ENCODE results near the gene FCRL1.

The FCRL1 gene

DNA sequence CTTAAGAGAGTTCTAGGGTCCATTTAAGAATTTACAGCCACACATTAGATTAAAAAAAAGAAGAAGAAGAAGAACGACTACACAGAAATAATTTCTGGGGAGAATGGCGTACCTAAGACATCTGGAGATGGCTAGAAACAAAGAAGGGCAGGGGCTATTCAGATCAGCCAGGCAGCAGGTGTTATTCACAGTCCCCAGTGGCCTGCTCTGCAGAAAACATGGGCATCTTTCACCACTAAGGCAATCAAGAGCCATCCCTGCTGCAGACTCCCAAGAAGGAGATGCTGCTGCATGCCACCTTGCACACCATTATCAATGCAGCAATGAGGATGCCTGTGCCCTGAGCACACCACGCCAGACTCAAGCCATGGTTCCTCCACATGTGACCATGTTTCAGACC is 35.1 kb downstream of the FCRL1 start:
- no peaks in the 10 kb centered on the region for H3K4me1 ChIP-seq
- TF ChIP-seq, protein P1, sequence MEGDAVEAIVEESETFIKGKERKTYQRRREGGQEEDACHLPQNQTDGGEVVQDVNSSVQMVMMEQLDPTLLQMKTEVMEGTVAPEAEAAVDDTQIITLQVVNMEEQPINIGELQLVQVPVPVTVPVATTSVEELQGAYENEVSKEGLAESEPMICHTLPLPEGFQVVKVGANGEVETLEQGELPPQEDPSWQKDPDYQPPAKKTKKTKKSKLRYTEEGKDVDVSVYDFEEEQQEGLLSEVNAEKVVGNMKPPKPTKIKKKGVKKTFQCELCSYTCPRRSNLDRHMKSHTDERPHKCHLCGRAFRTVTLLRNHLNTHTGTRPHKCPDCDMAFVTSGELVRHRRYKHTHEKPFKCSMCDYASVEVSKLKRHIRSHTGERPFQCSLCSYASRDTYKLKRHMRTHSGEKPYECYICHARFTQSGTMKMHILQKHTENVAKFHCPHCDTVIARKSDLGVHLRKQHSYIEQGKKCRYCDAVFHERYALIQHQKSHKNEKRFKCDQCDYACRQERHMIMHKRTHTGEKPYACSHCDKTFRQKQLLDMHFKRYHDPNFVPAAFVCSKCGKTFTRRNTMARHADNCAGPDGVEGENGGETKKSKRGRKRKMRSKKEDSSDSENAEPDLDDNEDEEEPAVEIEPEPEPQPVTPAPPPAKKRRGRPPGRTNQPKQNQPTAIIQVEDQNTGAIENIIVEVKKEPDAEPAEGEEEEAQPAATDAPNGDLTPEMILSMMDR (IDR thresholded peaks at IDR 0.05) = no peak
- H2AFZ ChIP-seq = no peak overlapping the region
- H3K79me2 ChIP-seq = no peaks in the 10 kb centered on the region
- H3K9me3 ChIP-seq (ENCODE audit: control insufficient read depth, low read length) = no peaks in the 10 kb centered on the region
- no peak overlapping the region for H3K4me3 ChIP-seq (ENCODE audit: low read depth, low read length)
- no peak overlapping the region for H3K4me2 ChIP-seq (ENCODE audit: low read length)
- no peaks in the 10 kb centered on the region for H3K27me3 ChIP-seq (ENCODE audit: control insufficient read depth, insufficient read depth, low read length)
- no peaks in the 10 kb centered on the region for H3K36me3 ChIP-seq (ENCODE audit: control insufficient read depth, insufficient read depth, low read length)
- no peak overlapping the region for H3K9ac ChIP-seq
- no peak overlapping the region for H3K27ac ChIP-seq

GRCh38 chr1:157782931-157783330 is 37.0 kb downstream of the FCRL1 start:
- H3K27ac ChIP-seq = no peak overlapping the region
- H3K79me2 ChIP-seq = no peaks in the 10 kb centered on the region
- H3K27me3 ChIP-seq (ENCODE audit: control insufficient read depth, insufficient read depth, low read length) = no peaks in the 10 kb centered on the region
- H3K4me1 ChIP-seq = no peaks in the 10 kb centered on the region
- no peak overlapping the region for H2AFZ ChIP-seq
- TF ChIP-seq, protein P1 (IDR thresholded peaks at IDR 0.05) = no peak
- no peaks in the 10 kb centered on the region for H3K36me3 ChIP-seq (ENCODE audit: control insufficient read depth, insufficient read depth, low read length)
- H3K4me3 ChIP-seq (ENCODE audit: low read depth, low read length) = no peak overlapping the region
- no peak overlapping the region for H3K4me2 ChIP-seq (ENCODE audit: low read length)
- H3K9me3 ChIP-seq (ENCODE audit: control insufficient read depth, low read length) = no peaks in the 10 kb centered on the region
- no peak overlapping the region for H3K9ac ChIP-seq

DNA sequence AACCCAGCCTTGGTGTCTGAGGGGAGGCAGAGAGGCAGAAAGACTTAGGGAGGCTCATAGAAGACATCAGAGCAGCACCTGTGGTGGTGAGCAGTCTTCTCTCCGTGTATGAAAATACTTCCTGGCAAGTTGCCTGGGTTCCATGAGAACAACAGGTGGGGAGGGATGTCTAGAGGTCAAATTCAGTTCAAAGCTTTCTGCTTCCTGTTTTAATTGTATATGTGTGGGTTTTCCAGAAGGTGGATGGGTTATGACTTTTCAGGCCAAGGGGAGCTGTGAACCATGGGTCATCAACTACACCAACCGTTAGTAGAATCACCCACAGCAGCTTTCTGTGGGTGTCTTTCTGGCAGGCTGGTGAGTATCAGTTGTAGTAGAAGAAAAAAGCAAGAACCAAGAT is 38.9 kb downstream of the FCRL1 start:
- TF ChIP-seq, protein P1 (IDR thresholded peaks at IDR 0.05) = no peak
- Histone ChIP-seq H3K4me1 (no peaks in the 10 kb centered on the region), H3K4me2 (ENCODE audit: low read length) (no peak overlapping the region), H3K27ac (no peak overlapping the region), H3K79me2 (no peaks in the 10 kb centered on the region), H2AFZ (no peak overlapping the region), H3K4me3 (ENCODE audit: low read depth, low read length) (no peak overlapping the region), H3K9me3 (ENCODE audit: control insufficient read depth, low read length) (no peaks in the 10 kb centered on the region), H3K36me3 (ENCODE audit: control insufficient read depth, insufficient read depth, low read length) (no peaks in the 10 kb centered on the region), H3K9ac (no peak overlapping the region), H3K27me3 (ENCODE audit: control insufficient read depth, insufficient read depth, low read length) (no peaks in the 10 kb centered on the region)

DNA sequence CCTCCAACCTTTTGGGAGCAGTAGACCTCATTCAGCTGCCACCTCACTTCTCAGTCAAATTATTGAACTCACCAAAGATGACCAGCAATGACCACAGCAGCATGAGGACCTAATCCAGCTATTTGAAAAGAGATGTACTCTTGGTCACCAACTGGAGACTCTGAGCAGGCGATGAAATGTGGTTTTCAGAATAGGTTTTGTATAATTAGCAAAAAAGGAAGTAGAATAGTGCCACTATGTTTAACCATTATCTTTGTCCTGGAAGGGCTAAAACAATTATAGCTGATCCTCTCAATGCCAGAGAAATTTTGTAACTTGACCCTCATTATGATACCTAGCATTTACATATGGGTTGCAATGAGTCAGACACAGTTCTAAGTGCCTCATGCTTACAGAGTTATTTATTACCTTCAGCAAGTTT is 42.9 kb downstream of the FCRL1 start, which contains the start of gene FCRL2:
FCRL2 (minus strand) TSS at position 162 of the 421 bp plus-strand sequence; CDS start at position 103, 59 bp downstream.
- TF ChIP-seq, protein P1 (IDR thresholded peaks at IDR 0.05) = no peak
- Histone ChIP-seq H3K9me3 (ENCODE audit: control insufficient read depth, low read length) (no peaks in the 10 kb centered on the region), H3K27ac (no peak within 1 kb of the TSS)

DNA sequence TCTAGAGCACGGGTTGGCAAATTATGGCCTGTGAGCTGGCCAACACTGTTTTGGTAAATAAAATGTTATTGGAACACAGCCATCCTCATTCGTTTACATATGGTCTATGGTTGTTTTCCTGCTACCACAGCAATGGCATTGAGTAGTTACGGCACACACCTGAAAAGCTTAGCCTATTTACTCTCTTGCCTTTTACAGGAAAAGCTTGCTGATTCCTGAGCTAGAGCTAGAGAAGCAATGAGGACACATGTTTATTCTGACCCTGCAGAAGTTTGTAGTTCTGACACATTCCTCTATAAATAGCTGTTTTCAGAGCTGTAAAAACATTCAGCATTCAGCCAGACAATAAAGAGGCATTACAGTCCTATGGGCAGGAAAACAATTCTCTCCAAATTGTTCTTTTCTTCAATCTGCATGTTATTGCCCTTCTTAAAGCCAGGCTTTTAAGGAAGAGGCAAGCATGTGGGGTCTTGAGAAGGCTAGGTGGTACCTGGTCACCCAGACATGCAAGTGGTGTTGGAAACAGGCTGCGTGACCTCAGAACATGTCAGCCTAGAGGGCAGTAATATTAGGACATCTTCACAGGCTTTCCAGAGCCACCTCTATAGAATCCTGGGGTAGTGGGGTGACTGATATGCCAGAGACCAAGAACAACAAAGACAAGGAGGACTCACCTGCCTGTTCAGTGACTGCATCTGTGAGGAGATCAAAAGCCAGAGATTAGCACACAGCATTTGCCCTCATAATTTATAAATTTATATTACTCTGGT is 44.6 kb downstream of the FCRL1 start:
- TF ChIP-seq, protein P1 (IDR thresholded peaks at IDR 0.05) = no peak
- Histone ChIP-seq H2AFZ (no peak overlapping the region), H3K4me3 (ENCODE audit: low read depth, low read length) (no peak overlapping the region), H3K36me3 (ENCODE audit: control insufficient read depth, insufficient read depth, low read length) (no peaks in the 10 kb centered on the region), H3K4me1 (no peaks in the 10 kb centered on the region), H3K27me3 (ENCODE audit: control insufficient read depth, insufficient read depth, low read length) (no peaks in the 10 kb centered on the region), H3K9ac (no peak overlapping the region), H3K79me2 (no peaks in the 10 kb centered on the region), H3K4me2 (ENCODE audit: low read length) (no peak overlapping the region), H3K27ac (no peak overlapping the region), H3K9me3 (ENCODE audit: control insufficient read depth, low read length) (no peaks in the 10 kb centered on the region)

More for the DNA sequence above, 42.9 kb downstream of the FCRL1 start, which contains the start of gene FCRL2:
- H3K9ac ChIP-seq = no peak within 1 kb of the TSS
- no peaks in the 10 kb centered on the region for H3K4me1 ChIP-seq
- no peak within 1 kb of the TSS for H2AFZ ChIP-seq
- H3K4me2 ChIP-seq (ENCODE audit: low read length) = no peak within 1 kb of the TSS
- H3K4me3 ChIP-seq (ENCODE audit: low read depth, low read length) = no peak within 1 kb of the TSS
- H3K79me2 ChIP-seq = no peaks in the 10 kb centered on the region
- H3K36me3 ChIP-seq (ENCODE audit: control insufficient read depth, insufficient read depth, low read length) = no peaks in the 10 kb centered on the region
- no peaks in the 10 kb centered on the region for H3K27me3 ChIP-seq (ENCODE audit: control insufficient read depth, insufficient read depth, low read length)
